Measurements from ENCODE around the gene EYA2. TPM values are rescaled to one million over a fixed set of nuclear protein-coding genes. Genes with fewer than 3 reads are reported as not detected.

EYA2 gene
- total RNA-seq, 1 donor from 2014 or later: not detected

DNA sequence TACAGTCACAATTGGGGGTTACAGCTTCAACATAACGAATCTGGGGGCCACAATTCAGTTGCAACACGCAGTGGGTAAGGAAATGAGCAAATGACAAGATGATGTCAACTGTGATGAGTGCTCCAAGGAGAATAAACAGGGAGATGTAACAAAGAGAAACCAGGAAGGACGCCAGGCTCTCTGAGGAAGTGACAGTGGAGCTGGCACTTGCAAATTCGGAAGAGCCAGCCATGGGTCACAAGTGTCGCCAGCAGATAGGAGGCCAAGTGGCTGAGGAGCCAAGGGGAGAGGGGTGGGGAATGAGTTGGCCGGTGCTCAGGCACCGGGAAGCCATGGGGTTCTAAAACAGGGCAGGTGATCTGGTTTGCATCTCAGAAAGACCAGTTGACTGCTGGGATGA lies 136.4 kb downstream of the EYA2 start:
- DNase-seq (ENCODE audit: extremely low read depth, low read depth, low spot score): no peak

- no peak for DNase-seq (ENCODE audit: extremely low read depth, low read depth, low spot score)
Measured at GRCh38 chr20:47031821-47032220, 137.2 kb downstream of the EYA2 start.

DNA sequence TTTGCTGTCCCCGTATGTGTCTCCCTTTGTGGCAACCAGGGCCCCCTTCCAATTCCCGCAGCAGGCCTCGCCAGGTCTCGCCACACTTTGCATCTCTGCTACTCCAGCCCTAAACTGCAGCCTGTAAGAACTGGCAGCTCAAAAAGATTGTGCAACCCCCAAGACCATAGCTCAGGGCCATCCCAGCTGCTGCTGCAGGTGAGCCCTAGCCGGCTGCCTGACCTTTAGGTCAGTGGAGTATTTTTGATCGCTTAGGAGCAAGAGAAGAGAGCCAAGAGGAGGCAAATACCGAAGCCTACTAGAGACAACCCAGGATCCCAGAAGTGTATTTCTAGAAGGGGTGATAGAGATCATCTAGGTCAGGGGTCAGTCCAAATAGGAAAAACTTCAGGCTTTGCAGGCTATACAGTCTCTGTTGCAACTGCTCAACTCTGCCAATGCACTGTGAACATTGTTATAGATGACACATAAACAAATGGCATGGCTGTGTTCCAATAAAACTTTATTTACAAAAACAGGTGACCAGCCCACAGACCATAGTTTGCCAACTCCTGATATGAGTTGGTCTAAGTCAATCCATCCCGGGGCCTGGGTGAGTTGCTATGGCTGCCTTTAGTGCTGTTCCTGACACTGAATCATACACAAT lies 138.4 kb downstream of the EYA2 start:
- DNase-seq (ENCODE audit: extremely low read depth, low read depth, low spot score): no peak

GRCh38 chr20:47033665-47034064 lies 139.0 kb downstream of the EYA2 start:
- no peak for DNase-seq (ENCODE audit: extremely low read depth, low read depth, low spot score)

DNA sequence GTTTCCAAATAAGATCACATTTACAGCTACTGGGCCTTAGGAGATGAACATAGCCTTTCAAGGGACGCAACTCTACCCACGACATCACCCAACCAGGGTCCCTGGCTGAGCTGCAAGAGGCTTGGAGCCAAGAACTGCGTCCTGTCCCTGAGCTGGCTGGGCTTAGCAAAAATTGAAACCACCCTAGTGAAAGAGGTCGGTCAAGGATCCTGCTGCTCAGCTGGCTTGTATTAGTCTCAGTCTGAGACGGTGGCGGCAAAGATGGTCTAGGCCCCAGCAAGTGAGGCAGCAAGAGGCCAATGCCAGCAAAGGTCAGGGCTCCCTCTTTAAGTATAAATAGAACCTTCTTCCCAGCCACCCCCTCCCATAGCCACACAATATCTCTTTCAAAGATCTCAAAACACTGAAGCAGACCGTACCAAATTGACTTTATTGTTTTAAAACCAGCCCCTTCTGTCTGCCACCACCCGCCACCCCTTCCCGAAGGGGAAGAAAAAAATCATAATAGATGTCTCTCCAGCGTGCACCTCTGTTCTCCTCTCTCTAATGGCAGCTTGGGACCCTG lies 140.5 kb downstream of the EYA2 start:
- no peak for DNase-seq (ENCODE audit: extremely low read depth, low read depth, low spot score)

GRCh38 chr20:47036091-47036870 lies 141.6 kb downstream of the EYA2 start:
- DNase-seq (ENCODE audit: extremely low read depth, low read depth, low spot score): no peak

DNA sequence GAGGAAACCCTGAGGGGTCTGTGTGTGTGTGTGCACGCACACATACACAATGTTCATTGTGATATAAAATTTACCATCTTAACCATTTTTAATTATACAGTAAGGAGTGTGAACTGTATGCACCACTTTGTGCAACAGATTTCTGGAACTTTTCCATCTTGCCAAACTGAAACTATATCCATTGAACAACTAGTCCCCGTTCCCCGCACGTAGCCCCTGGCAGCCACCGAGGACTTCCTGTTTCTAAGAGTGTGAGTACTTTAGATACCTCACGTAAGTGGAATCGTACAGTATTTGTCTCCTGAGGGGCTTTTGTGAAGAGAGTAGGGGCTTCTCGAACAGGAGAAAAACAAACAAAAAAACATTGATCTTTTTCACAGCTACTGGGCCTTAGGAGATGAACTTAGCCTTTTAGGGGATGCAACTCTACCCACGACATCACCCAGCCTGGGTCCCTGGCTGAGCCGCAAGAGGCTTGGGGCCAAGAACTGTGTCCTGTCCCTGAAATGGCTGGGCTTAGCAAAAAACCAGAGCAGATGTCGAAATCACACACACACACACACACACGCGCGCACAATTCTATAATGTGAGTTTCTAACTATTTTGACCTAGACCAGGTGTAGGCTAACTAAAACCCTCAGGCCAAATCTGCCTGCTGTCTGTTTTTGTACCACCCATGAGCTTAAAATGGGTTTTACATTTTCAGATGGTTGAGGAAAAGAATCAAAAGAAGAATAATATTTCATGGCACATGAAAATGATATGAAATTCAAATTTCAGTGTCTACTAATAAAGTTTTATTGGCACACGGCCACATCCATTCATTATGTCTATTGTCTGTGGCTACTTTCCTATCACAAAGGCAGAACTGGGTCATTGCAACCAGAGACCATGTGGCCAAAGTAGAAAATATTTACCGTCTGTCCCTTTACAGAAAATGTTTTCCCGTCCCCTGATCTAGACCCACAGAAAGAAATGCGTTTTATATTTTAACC lies 144.2 kb downstream of the EYA2 start:
- no peak for DNase-seq (ENCODE audit: extremely low read depth, low read depth, low spot score)

DNA sequence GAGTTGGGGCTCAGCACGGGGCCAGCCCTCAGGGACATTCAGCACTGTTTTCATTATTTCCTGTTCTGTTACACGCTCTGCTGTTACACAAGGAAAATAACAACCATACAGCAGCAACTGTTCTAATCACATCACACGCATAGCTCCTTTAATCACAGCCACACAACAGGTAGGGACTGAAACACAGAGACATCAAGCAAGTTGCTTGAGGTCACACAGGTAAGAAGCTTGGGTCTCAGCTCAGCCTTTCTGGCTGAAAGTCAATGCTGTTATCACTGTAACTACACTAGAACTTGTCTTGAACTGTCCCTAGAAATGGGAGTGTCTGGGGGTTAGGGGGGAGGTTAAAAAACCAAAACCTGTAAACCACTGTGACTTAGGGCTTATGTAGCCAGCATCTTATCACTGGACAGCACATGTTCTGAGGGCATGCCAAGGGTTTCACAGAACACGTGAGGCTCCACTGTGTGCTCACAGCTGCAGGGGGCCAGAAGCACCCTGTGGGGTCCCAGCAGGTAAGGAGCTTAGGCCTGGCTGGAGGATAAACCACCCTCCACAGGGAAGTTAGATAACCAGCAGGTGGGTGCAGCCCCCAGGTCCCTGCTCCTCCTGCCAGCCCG lies 146.0 kb downstream of the EYA2 start:
- DNase-seq (ENCODE audit: extremely low read depth, low read depth, low spot score): no peak

- DNase-seq (ENCODE audit: extremely low read depth, low read depth, low spot score): no peak
Measured at GRCh38 chr20:47041396-47041899, 146.8 kb downstream of the EYA2 start.

GRCh38 chr20:47042464-47042863 lies 147.8 kb downstream of the EYA2 start:
- DNase-seq (ENCODE audit: extremely low read depth, low read depth, low spot score): no peak

GRCh38 chr20:47043086-47043485 lies 148.4 kb downstream of the EYA2 start:
- no peak for DNase-seq (ENCODE audit: extremely low read depth, low read depth, low spot score)

- no peak for DNase-seq (ENCODE audit: extremely low read depth, low read depth, low spot score)
Measured at GRCh38 chr20:47044938-47045337, 150.3 kb downstream of the EYA2 start.

- no peak for DNase-seq (ENCODE audit: extremely low read depth, low read depth, low spot score)
Measured at GRCh38 chr20:47048054-47048453, 153.4 kb downstream of the EYA2 start.

GRCh38 chr20:47049771-47050170 lies 155.1 kb downstream of the EYA2 start:
- DNase-seq (ENCODE audit: extremely low read depth, low read depth, low spot score): no peak

GRCh38 chr20:47050996-47051395 lies 156.4 kb downstream of the EYA2 start:
- no peak for DNase-seq (ENCODE audit: extremely low read depth, low read depth, low spot score)

- DNase-seq (ENCODE audit: extremely low read depth, low read depth, low spot score): no peak
Measured at GRCh38 chr20:47051936-47052526, 157.4 kb downstream of the EYA2 start.

- DNase-seq (ENCODE audit: extremely low read depth, low read depth, low spot score): no peak
Measured at GRCh38 chr20:47054506-47054905, 159.9 kb downstream of the EYA2 start.

- DNase-seq (ENCODE audit: extremely low read depth, low read depth, low spot score): no peak
Measured at GRCh38 chr20:47054945-47055344, 160.3 kb downstream of the EYA2 start.

GRCh38 chr20:47055699-47056369 lies 161.2 kb downstream of the EYA2 start:
- no peak for DNase-seq (ENCODE audit: extremely low read depth, low read depth, low spot score)

All from glomerular endothelial cell (primary cell).